AG08396 (cell line): ENCODE measurements around the gene KCNH1.

Experiments
- DNase-seq: peaks from one replicate; pipeline ENCODE4 v3.0.0; 2012; ENCODE audit warnings: low spot score, mixed read lengths

KCNH1 gene

GRCh38 chr1:210814382-210815123, 319.4 kb downstream of the KCNH1 start:
- no peak for DNase-seq

GRCh38 chr1:210801501-210801900, 332.4 kb downstream of the KCNH1 start:
- DNase-seq, result no peak

- DNase-seq, result no peak
Observed at GRCh38 chr1:210800756-210801155, 333.2 kb downstream of the KCNH1 start.

GRCh38 chr1:210800301-210800700, 333.6 kb downstream of the KCNH1 start:
- no peak for DNase-seq

- DNase-seq, result no peak
Observed at GRCh38 chr1:210797422-210797821, 336.5 kb downstream of the KCNH1 start.

GRCh38 chr1:210796421-210796820, 337.5 kb downstream of the KCNH1 start:
- DNase-seq, result no peak

GRCh38 chr1:210794445-210794844, 339.5 kb downstream of the KCNH1 start:
- no peak for DNase-seq

- DNase-seq, result peak; percentile 36
Observed at GRCh38 chr1:210792250-210793102, 341.5 kb downstream of the KCNH1 start.

GRCh38 chr1:210790196-210790595, 343.8 kb downstream of the KCNH1 start:
- no peak for DNase-seq

- DNase-seq, result no peak
Observed at GRCh38 chr1:210787800-210788199, 346.1 kb downstream of the KCNH1 start.

GRCh38 chr1:210786546-210786945, 347.4 kb downstream of the KCNH1 start:
- DNase-seq, result no peak

GRCh38 chr1:210783925-210784324, 350.0 kb downstream of the KCNH1 start:
- no peak for DNase-seq

- DNase-seq, result no peak
Observed at GRCh38 chr1:210781652-210782051, 352.3 kb downstream of the KCNH1 start.

GRCh38 chr1:210779269-210779668, 354.7 kb downstream of the KCNH1 start:
- DNase-seq, result no peak

GRCh38 chr1:210777914-210778313, 356.0 kb downstream of the KCNH1 start:
- DNase-seq, result no peak

- no peak for DNase-seq
Observed at GRCh38 chr1:210776712-210777111, 357.2 kb downstream of the KCNH1 start.

- DNase-seq, result no peak
Observed at GRCh38 chr1:210775289-210775688, 358.7 kb downstream of the KCNH1 start.

GRCh38 chr1:210773450-210773849, 360.5 kb downstream of the KCNH1 start:
- DNase-seq, result no peak

GRCh38 chr1:210771131-210771530, 362.8 kb downstream of the KCNH1 start:
- no peak for DNase-seq

GRCh38 chr1:210770396-210770984, 363.5 kb downstream of the KCNH1 start:
- DNase-seq, result no peak

- no peak for DNase-seq
Observed at GRCh38 chr1:210769473-210769872, 364.5 kb downstream of the KCNH1 start.

GRCh38 chr1:210764536-210764935, 369.4 kb downstream of the KCNH1 start:
- DNase-seq, result no peak

- no peak for DNase-seq
Observed at GRCh38 chr1:210758761-210759160, 375.2 kb downstream of the KCNH1 start.
